VCaP (cell line): ENCODE data around the gene RRAS2.

Source experiments
- H3K27ac ChIP-seq: fragments of 450-650 bp; 2 replicates; pipeline ENCODE4 v1.5.1; 2017
- TF ChIP-seq, protein P1 (sequence below): fragments of 450-650 bp; conservative IDR thresholded peaks from 2 replicates; pipeline ENCODE4 v1.5.1; 2017; ENCODE audit warnings: mild to moderate bottlenecking, moderate library complexity

Gene RRAS2

DNA sequence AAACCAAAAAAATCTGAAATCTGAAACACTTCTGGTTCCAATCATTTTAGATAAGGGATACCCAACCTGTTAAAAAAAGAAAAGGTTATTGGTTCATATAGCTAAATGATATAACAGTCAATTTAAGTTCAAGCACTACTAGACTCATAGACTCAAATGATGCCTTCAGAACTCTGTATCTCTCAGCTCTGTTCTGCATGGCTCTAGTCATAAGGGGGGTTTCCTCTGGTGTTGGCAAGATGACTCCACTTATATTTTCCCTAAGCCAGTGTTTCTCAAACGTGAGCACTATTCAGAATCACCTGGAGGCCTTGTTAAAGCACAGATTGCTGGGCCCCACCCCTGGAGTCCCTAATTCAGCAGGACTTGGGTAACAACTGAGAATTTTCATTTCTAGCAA, 11.5 kb upstream of the RRAS2 start:
- H3K27ac ChIP-seq = no peak overlapping the region
- TF ChIP-seq, protein P1, sequence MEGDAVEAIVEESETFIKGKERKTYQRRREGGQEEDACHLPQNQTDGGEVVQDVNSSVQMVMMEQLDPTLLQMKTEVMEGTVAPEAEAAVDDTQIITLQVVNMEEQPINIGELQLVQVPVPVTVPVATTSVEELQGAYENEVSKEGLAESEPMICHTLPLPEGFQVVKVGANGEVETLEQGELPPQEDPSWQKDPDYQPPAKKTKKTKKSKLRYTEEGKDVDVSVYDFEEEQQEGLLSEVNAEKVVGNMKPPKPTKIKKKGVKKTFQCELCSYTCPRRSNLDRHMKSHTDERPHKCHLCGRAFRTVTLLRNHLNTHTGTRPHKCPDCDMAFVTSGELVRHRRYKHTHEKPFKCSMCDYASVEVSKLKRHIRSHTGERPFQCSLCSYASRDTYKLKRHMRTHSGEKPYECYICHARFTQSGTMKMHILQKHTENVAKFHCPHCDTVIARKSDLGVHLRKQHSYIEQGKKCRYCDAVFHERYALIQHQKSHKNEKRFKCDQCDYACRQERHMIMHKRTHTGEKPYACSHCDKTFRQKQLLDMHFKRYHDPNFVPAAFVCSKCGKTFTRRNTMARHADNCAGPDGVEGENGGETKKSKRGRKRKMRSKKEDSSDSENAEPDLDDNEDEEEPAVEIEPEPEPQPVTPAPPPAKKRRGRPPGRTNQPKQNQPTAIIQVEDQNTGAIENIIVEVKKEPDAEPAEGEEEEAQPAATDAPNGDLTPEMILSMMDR = no peak

DNA sequence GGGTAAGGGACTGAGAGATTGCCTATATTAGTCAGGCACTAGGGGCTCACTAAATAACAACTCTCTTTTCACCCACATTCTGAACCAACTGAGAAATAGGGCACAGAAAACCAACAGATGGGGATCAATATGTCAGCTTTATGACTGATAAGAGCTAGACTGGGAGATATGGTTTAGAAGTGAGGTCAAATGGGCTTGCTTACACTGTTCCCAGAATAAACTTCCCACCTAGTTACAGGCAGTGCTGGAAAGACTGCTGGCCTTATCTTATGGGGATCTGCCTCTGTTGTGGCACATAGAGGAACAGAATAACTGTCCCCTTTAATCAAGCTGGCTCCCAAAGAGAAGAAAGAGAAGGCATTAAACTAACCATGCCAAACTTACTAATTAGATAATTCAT, 10.6 kb upstream of the RRAS2 start:
- no peak overlapping the region for H3K27ac ChIP-seq
- TF ChIP-seq, protein P1 = no peak

DNA sequence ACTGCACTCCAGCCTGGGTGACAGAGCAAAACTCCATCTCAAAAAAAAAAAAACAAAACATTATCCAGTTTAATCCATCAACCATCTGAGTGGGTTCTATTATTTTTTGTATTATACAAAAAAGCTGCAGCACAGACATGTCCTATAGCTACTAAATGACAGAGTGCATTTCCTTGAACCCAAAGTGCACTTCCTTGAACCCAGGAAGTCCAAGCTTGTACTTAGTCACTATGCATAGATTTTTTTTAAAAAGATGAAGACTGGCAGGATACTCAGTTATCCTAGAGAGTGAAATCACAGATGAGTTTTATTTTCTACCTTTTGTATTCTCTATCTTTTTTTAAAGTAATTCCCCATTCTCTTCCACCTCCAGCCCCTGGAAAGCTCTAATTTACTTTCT, 8.0 kb upstream of the RRAS2 start:
- H3K27ac ChIP-seq = no peak overlapping the region
- TF ChIP-seq, protein P1 = no peak

DNA sequence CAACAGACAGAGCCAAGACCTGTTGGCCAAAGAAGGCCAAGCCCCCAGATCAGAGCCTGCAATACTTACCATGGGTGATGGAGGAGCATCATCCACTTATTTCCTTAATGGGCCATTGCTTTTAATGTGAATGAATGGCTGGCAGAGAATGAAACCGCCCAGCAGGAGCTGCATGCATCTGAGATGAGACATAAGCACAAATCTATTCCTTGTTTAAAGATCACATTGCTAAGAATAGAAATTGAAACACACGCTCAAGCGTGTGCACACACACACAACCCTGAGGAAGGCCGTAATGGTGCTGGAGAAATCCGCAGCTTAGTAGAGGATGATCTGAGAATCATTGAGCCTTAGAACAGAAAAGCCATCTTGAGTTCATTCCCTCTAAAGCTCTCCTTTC, 5.3 kb upstream of the RRAS2 start:
- H3K27ac ChIP-seq = no peak overlapping the region
- TF ChIP-seq, protein P1 = no peak

DNA sequence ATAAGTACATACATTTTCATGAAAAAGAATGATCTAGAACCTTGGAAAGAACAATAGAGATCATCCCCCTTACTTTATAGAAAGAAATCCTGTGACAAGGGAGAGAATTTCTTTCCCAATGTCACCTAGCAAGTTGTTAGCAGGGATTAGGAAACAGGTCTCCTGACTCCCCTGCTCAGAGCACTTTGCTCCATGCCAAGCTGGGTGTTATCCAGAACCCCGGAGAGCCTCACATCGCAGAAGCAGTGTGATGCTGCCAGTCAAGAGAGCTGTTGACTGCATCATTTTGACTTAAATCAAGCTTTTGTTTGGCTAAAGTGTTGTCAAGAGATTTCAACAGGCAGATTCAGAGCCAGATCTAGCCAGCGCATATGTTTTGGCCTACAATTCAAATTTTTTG, 3.6 kb upstream of the RRAS2 start:
- TF ChIP-seq, protein P1 = no peak
- no peak overlapping the region for H3K27ac ChIP-seq

DNA sequence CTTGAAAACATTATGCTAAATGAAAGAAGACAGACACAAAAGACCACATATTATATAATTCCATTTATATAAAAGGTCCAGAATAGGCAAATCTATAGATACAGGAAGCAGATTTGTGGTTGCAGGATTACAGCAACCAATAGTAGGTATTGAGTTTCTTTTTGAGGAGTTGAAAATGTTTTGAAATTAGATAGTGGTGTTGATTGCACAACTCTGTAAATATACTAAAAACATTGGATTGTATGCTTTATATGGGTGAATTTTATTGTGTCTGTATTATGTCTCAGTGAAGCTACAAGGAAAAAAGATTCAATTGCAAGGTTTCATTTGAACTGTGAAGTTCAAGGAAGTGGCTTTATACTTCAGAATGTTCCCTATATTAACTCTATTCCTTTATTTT, 3.0 kb upstream of the RRAS2 start:
- TF ChIP-seq, protein P1 = no peak
- no peak overlapping the region for H3K27ac ChIP-seq

DNA sequence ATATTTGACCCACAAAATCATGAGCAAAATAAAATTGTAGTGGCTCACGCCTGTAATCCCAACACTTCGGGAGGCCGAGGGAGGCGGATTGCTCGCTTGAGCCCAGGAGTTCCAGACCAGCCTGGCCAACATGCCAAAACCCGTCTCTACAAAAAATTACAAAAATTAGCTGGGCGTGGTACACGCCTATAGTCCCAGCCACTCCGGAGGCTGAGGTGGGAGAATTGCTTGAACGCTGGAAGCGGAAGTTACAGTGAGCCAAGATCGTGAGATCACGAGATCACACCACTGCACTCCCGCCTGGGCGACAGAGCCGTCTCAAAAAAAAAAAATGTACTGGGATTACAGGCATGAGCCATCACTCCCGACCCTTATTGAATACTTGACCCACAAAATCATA, 2.0 kb upstream of the RRAS2 start:
- TF ChIP-seq, protein P1 = no peak
- no peak overlapping the region for H3K27ac ChIP-seq
